HepG2 (cell line): ENCODE results near the gene HAUS1.

Source experiments
- HINFP ChIP-seq: sonication (generic); formaldehyde crosslinking; IDR thresholded peaks from 2 replicates; pipeline ENCODE4 v1.4.0; 2020; ENCODE audit warnings: low read depth, mild to moderate bottlenecking, missing genetic modification reagents
- RAD21 ChIP-seq: fragments of 450-650 bp; formaldehyde crosslinking; IDR thresholded peaks from 2 replicates; pipeline ENCODE4 v1.5.0; 2020; ENCODE audit warnings: mild to moderate bottlenecking
- THAP11 ChIP-seq: IDR thresholded peaks from 2 replicates; pipeline ENCODE4 v1.6.1; 2016; ENCODE audit warnings: missing biosample characterization, missing genetic modification reagents
- ZNF225 ChIP-seq: sonication (generic); formaldehyde crosslinking; IDR thresholded peaks from 2 replicates; pipeline ENCODE4 v1.4.0; 2020; ENCODE audit warnings: mild to moderate bottlenecking, missing genetic modification reagents

- no peak for TF ChIP-seq HINFP
- no peak for TF ChIP-seq ZNF225 (CRISPR knock-in tag)
- TF ChIP-seq THAP11 (CRISPR knock-in tag) = no peak
- no peak for TF ChIP-seq RAD21 (CRISPR knock-in tag)
Measured at GRCh38 chr18:46166261-46166970, 62.2 kb downstream of the HAUS1 start.
